Stimulated activated CD4-positive, alpha-beta T cell treated with anti-CD3 and anti-CD28 coated beads, TNF-alpha, amount 100 ng/mL, for 48 hours (primary cell): ENCODE measurements around the gene PHF24.
A peak's percentile ranks its signal among the peaks of the same experiment; 100 is the strongest.

Experiments used
- DNase-seq, 3 donors: peaks; one replicate each; pipeline ENCODE4 v3.0.0-alpha.2; 2020; ENCODE audit warnings: low read depth in 3 of 3

PHF24 gene

GRCh38 chr9:34983209-34983608 lies 25.1 kb downstream of the PHF24 start:
- DNase-seq = no peak

- no peak for DNase-seq
Measured at GRCh38 chr9:34984049-34984448, 26.0 kb downstream of the PHF24 start.

GRCh38 chr9:34985311-34985899 lies 27.3 kb downstream of the PHF24 start:
- no peak for DNase-seq

- no peak for DNase-seq
Measured at GRCh38 chr9:34986540-34987047, 28.5 kb downstream of the PHF24 start.

- DNase-seq = no peak
Measured at GRCh38 chr9:34987160-34987901, 29.2 kb downstream of the PHF24 start.

GRCh38 chr9:34988218-34989002 lies 30.3 kb downstream of the PHF24 start:
- DNase-seq = no peak

- peak; percentile 91 to 97 (median 92) for DNase-seq
Measured at GRCh38 chr9:34989003-34989945, 31.2 kb downstream of the PHF24 start, which contains the start of gene DNAJB5. DNAJB5 (plus strand) TSS chr9:34989745; CDS start chr9:34990631, 886 bp downstream.

- DNase-seq = no peak
Measured at GRCh38 chr9:34989946-34990635, 32.0 kb downstream of the PHF24 start.

- no peak for DNase-seq
Measured at GRCh38 chr9:34990908-34991606, 33.0 kb downstream of the PHF24 start.

- DNase-seq = no peak
Measured at GRCh38 chr9:34991607-34992375, 33.7 kb downstream of the PHF24 start.

- peak in 2 of 3 donors; percentile 52 to 73 for DNase-seq
Measured at GRCh38 chr9:34992376-34992951, 34.4 kb downstream of the PHF24 start.

- DNase-seq = no peak
Measured at GRCh38 chr9:34993502-34994259, 35.6 kb downstream of the PHF24 start.

- no peak for DNase-seq
Measured at GRCh38 chr9:34994260-34994899, 36.3 kb downstream of the PHF24 start.

GRCh38 chr9:34994900-34995669 lies 37.0 kb downstream of the PHF24 start:
- no peak for DNase-seq

GRCh38 chr9:34995670-34996060 lies 37.6 kb downstream of the PHF24 start:
- no peak for DNase-seq

GRCh38 chr9:34996181-34996904 lies 38.3 kb downstream of the PHF24 start:
- DNase-seq = no peak
